GM12873 (cell line): ENCODE data around the gene SLAMF1.

Source experiments
- CTCF ChIP-seq: IDR thresholded peaks from 2 replicates; pipeline ENCODE4 v1.5.1; 2012; ENCODE audit warnings: low read depth, mild to moderate bottlenecking, moderate library complexity, low read length, control low read depth; ENCODE audit not compliant: insufficient read depth; ENCODE audit errors: missing control alignments

Gene SLAMF1

GRCh38 chr1:160652924-160653619 is 6.2 kb upstream of the SLAMF1 start:
- no peak for TF ChIP-seq CTCF

GRCh38 chr1:160651433-160652064 is 4.7 kb upstream of the SLAMF1 start:
- no peak for TF ChIP-seq CTCF

- TF ChIP-seq CTCF = no peak
Measured at GRCh38 chr1:160647329-160647720, 481 bp upstream of the SLAMF1 start.

GRCh38 chr1:160646180-160646579 is 664 bp downstream of the SLAMF1 start:
- no peak for TF ChIP-seq CTCF

- TF ChIP-seq CTCF = no peak
Measured at GRCh38 chr1:160645386-160646130, 1.3 kb downstream of the SLAMF1 start.

GRCh38 chr1:160644399-160644798 is 2.4 kb downstream of the SLAMF1 start:
- no peak for TF ChIP-seq CTCF

- no peak for TF ChIP-seq CTCF
Measured at GRCh38 chr1:160643138-160643537, 3.7 kb downstream of the SLAMF1 start.
